ENCODE measurements around the gene RPL7L1. TPM values are rescaled to one million over a fixed set of nuclear protein-coding genes. Genes with fewer than 3 reads are reported as not detected.
A peak's percentile ranks its signal among the peaks of the same experiment; 100 is the strongest.

Gene RPL7L1
- total RNA-seq, 3 donors from 2014 or later, result 47.4 to 61.4 (median 53.7) TPM

DNA sequence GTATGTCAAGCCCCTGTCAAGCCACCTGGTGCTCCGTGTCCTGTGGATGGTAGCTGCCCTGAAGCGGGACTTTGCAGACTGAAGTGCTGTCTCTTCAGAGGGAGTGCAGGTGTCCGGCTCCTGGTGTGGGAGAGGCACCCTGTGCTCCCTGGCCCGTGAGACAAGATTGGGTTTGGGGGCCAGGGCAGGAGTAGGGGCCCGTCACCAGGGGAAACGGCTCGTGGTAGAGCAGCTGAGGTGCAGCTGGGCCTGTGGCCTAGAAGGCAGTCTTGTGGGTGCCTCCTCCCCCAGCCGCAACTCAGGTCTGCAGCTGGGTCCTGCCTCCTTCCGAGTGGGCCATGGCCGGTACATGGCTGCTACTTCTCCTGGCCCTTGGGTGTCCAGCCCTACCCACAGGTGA lies 36.3 kb downstream of the RPL7L1 start, which contains the start of gene PTCRA:
PTCRA (plus strand) TSS at position 322 of the 400 bp plus-strand sequence; CDS start at position 339, 17 bp downstream.
- no peak for ATAC-seq

DNA sequence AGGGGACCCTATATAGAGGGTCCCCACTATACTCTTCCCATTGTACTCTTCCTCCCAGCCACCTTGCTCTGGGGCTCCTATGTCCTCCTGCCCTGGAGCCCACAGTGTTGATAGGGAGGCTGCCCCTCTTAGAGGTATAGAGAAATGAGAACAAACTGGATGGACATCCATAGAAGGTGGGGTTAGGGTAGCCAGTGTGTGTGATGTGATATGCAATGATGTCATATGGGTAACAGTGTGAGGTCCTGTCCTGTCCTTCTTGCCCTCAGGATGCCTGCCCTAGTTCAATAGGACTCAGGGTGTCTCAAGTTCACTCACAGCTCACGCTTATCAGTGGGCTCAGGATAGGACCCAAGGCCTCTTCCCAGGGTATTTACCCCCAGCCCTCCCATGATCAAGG lies 36.9 kb downstream of the RPL7L1 start:
- Histone ChIP-seq H3K4me1 (ENCODE audit: low read depth) (peaks cover 5% of the 10 kb centered on the region), H3K4me3 (no peak overlapping the region), H3K9me3 (no peaks in the 10 kb centered on the region), H3K36me3 (ENCODE audit: low read depth) (no peaks in the 10 kb centered on the region)
- intact Hi-C loops (cut with DNase I, micrococcal nuclease), result no loop called here
- ATAC-seq, result no peak
- TF ChIP-seq CTCF (IDR thresholded peaks at IDR 0.05), result no peak
- no peak for DNase-seq

More for the DNA sequence above, 36.3 kb downstream of the RPL7L1 start, which contains the start of gene PTCRA:
- no peaks in the 10 kb centered on the region for H3K9me3 ChIP-seq
- no peaks in the 10 kb centered on the region for H3K36me3 ChIP-seq (ENCODE audit: low read depth)
- peaks cover 5% of the 10 kb centered on the region for H3K4me1 ChIP-seq (ENCODE audit: low read depth)
- H3K4me3 ChIP-seq, result no peak within 1 kb of the TSS
- TF ChIP-seq CTCF (IDR thresholded peaks at IDR 0.05), result no peak
- DNase-seq, result peak in 1 of 3 donors; percentile 22
- intact Hi-C loops (cut with DNase I, micrococcal nuclease), result no loop called here

DNA sequence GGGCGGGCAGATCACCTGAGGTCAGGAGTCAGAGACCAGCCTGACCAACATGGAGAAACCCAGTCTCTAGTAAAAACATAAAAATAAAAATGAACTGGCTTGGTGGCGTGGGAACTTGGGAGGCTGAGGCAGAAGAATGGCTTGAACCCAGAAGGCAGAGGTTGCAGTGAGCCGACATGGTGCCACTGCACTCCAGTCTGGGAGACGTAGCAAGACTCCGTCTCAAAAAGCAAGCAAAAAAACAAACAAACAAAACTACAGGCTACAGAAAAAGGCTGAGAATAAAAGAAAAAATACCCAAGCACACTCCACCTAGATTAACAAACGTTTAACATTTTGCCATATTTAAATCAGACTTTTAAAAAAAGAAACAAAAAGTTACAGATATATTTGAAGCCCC lies 42.4 kb downstream of the RPL7L1 start:
- TF ChIP-seq CTCF (IDR thresholded peaks at IDR 0.05), result no peak
- ATAC-seq, result no peak
- Histone ChIP-seq H3K9me3 (no peaks in the 10 kb centered on the region), H3K4me1 (ENCODE audit: low read depth) (no peaks in the 10 kb centered on the region), H3K4me3 (no peak overlapping the region), H3K36me3 (ENCODE audit: low read depth) (no peaks in the 10 kb centered on the region)
- peak in 1 of 3 donors; percentile 2 for DNase-seq
- intact Hi-C loops (cut with DNase I, micrococcal nuclease), result no loop called here

DNA sequence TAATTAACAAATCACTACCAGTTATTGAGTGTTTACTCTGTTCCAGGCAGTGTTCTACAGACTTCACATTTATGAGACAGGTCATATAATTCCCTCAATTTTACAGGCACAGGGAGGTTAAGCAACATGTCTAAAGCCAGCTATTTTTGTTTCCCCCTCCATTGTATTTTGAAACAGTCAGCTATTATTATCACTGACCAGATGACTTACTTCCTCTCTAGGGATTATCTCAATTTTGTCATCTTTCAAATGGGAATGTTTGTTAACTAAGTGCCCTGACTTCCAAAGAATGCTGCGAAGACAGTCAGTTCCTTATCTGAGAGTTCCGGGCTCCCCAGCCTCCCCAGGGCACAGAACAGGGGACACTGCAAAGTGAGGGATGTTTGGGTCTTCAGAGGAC lies 44.2 kb downstream of the RPL7L1 start:
- Histone ChIP-seq H3K4me1 (ENCODE audit: low read depth) (no peaks in the 10 kb centered on the region), H3K36me3 (ENCODE audit: low read depth) (no peaks in the 10 kb centered on the region), H3K9me3 (no peaks in the 10 kb centered on the region), H3K4me3 (no peak overlapping the region)
- intact Hi-C loops (cut with DNase I, micrococcal nuclease), result no loop called here
- DNase-seq, result no peak
- TF ChIP-seq CTCF (IDR thresholded peaks at IDR 0.05), result no peak
- ATAC-seq, result no peak

GRCh38 chr6:42925248-42925857 lies 45.9 kb downstream of the RPL7L1 start:
- H3K36me3 ChIP-seq (ENCODE audit: low read depth), result no peaks in the 10 kb centered on the region
- ATAC-seq, result no peak

More at GRCh38 chr6:42925248-42925857, 45.9 kb downstream of the RPL7L1 start:
- intact Hi-C loops (cut with DNase I, micrococcal nuclease), result no loop called here
- Histone ChIP-seq H3K9me3 (no peaks in the 10 kb centered on the region), H3K4me1 (ENCODE audit: low read depth) (peaks cover under 1% of the 10 kb centered on the region), H3K4me3 (no peak overlapping the region)
- DNase-seq, result peak in 1 of 3 donors; percentile 51
- no peak for TF ChIP-seq CTCF (IDR thresholded peaks at IDR 0.05)

Measured in mucosa of descending colon (tissue), 3 donors.